ENCODE measurements around the gene CST9.

The CST9 gene, protein sequence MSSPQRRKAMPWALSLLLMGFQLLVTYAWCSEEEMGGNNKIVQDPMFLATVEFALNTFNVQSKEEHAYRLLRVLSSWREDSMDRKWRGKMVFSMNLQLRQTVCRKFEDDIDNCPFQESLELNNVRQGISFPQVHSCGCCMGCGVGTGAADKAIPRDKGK

DNA sequence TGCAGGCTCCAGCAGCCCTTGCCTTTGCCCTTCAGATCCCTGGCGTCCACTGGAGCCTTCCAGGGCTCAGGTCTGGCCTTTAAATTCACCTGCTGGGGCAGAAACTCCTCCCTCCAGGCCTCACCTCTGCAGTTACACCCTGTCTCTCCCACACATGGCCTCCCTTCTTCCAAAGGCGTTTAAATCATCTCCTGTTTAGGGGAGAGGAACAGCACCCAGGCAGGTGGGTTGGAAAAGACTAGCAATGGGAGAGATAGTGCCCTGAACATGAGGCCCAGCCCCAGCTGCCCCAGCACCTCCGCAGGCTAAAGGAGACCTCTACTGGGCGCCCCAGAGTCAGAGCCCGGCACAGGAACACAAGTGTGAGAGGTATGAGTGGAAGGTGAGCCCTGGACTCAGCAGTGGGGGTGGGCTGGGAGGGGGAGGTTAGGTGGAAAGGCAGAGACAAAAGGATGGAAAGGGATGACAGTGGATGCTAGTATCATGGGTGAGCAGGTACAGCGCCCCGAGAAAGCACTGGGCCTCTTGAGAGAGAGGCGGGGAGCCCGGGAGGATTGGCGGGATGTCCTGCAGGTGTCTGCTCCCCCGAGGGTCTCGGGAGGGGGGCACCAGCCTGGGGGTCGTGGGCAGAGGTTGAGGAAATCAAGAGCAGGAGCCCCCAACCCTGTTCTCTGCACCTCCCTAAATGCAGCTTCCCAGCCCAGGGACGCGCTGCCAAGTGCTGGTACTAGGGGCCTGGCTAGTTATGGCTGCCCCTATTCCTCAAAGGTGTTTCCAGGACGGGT is at the start of gene CST9:
CST9 (minus strand) TSS at position 51 of the 785 bp plus-strand sequence. CDS start 53 bp downstream, outside the sequence.
- no peak for DNase-seq (ENCODE audit: low read depth in 2 of 2)

DNA sequence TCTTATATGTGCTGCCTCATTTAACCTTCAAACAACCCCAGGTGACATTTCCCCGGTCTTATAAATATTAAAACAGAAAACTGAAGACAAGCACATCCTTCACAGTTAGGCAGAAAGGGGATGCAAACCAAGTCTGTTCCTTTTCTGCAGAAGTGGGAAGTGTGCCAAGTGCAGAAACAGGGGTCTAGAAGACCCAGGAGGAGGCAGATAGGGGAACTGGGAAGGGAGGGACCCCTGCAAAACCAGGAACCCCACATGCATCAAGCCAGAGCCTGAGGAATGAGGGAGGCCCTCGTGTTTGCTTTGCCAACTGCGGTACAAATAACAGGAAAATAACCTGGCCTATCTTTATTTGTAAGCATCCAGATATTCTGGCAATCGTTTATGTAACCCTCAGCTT is 49.0 kb upstream of the CST9 start:
- DNase-seq (ENCODE audit: low read depth in 2 of 2): no peak

DNA sequence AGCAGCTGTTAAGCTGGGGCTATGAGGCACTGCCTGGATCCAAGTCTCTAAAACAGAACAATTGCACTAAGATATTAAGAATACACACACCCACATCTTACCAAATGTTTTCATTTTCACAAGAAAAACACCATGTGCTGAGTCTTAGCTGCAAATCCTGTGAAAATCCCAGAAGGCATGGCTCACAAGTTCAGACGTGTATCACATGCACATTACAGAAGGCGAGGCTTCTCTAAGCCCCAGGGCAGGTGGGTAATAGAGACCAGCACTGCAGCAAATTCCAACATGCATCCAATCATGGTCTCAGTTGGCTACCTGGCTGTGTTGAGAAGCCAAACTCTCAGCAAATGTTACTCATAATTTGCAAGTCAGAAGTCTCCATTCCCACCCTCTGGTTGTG is 48.3 kb upstream of the CST9 start:
- no peak for DNase-seq (ENCODE audit: low read depth in 2 of 2)

DNA sequence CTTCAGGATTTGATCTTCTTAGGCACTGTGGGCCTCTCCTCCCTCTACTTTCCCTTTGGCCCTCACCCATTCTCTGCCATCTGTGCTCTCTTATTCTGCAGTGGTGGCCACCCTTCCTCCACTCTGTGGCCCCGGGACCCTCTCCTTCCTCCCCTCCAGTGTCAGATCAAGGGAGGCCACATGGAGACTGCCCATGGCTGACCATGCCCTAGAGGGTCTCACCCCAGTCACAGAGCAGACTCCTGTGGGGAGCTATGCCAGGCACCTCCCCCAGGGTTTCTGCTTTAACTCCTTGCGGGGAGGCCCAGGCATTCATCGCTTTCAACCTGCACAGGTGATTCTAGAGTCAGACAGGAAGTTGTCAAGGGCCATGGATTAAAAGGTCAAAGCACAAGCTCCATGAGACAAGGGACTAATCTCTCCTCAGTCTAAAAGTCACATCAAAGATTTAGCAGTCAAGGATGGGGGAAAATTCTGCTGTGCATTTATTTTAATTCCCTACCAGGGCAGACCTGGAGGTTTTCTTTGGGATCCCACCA is 47.8 kb upstream of the CST9 start:
- no peak for DNase-seq (ENCODE audit: low read depth in 2 of 2)

DNA sequence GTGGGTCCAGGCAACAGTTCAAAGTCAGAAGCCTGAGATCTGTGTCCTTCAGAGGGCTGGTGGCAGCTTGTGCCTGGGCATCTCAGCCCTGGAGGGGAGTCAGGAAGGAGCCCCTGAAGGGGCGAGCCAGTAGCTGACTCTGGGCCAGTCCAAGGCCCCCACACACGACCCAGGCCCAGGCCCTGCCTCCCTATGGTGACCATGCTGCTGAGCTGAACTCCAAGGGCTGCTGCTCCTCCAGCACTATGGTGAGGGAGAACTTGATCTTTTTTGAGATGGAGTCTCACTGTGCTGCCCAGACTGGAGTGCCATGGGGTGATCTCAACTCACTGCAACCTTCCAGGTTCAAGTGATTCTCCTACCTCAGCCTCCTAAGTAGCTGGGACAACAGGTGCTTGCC is 47.2 kb upstream of the CST9 start:
- no peak for DNase-seq (ENCODE audit: low read depth in 2 of 2)

DNA sequence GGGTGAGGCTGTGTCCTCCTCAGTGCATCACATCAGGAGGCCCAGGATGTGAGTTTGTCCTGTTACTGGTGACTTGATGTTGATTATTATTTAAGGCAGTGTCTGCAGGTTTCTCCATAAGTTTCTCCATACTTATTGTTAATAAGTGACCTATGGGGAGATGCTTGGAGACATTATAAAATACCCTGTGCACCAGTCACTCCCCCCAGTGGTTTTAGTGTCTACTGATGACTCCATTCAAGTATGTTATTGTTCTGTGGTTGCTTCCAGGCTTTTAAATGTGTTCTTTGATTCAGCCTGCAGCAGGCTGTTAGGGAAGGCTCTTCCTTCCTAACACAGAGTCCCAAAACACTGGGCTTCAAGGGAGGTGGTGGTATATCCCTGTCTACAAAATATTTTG is 46.7 kb upstream of the CST9 start:
- DNase-seq (ENCODE audit: low read depth in 2 of 2): no peak

DNA sequence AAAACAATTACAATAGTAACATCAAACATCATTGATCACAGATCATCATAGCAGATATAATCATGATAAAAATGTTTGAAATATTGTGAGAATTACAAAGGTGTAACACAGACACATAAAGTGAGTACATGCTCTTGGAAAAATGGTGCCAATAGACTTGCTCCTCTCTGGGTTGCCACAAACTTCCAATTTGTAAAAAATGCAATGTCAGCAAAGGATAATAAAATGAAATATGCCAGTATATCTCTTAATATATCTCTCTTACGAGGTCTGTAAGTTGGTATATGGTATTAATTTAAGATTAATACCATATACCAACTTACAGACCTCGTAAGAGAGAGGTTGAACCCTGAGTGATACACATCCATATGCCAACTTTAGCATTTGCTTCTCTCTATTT is 45.4 kb upstream of the CST9 start:
- DNase-seq (ENCODE audit: low read depth in 2 of 2): no peak

DNA sequence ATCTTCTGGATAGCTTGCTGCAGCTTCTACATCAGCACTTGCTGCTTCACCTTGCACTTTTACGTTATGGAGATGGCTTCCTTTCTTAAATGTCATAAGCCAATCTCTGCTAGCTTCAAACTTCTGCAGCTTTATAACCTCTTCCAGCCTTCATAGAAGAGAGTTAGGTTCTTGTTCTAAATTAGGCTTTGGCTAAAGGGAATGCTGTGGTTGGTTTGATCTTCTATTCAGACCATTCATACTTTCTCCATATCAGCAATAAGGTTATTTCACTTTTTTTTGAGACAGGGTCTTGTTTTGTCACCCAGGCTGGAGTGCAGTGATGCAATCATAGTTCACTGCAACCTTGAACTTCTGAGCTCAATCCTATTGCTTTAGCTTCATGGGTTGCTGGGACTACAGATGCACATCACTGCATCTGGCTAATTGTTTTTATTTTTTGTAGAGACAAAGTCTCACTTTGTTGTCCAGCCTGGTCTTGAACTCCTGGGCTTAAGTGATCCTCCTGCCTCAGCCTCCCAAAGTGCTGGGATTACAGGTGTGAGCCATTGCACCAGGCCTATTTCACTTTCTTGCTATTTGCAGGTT is 44.2 kb upstream of the CST9 start:
- DNase-seq (ENCODE audit: low read depth in 2 of 2): no peak

DNA sequence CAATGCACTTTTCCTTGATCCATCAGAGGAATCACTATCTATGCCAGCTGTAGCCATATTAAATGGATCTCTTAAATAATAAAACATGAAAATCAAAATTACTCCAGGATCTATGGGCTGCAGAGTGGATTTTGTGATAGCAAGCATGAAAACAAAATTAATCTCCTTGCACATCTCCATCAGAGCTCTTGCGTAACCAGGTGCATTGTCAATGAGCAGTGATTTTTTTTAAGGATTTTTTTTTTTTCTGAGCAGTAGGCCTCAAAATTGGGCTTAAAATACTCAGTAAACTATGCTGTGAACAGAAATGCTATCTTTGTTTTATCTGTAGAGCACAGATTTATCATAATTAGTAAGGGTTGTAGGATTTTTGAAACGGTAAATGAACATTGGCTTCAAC is 43.5 kb upstream of the CST9 start:
- no peak for DNase-seq (ENCODE audit: low read depth in 2 of 2)

DNA sequence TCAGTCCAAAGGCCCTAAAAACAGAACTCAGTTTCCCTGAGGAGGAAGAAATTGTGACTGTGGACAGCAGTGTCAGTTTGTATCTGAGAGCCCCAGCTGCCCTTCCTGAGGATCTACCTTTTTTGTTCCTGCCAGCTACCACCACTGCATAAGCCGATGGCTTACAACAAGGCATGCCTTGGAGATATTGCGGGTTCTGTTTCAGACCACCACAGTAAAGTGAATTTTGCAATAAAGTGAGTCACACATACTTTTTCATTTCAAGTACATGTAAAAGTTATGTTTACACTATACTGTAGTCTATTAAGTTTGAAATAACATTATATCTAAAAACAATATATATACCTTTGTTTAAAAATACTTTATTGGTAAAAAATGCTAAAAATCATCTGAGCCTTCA is 41.6 kb upstream of the CST9 start:
- DNase-seq (ENCODE audit: low read depth in 2 of 2): no peak

DNA sequence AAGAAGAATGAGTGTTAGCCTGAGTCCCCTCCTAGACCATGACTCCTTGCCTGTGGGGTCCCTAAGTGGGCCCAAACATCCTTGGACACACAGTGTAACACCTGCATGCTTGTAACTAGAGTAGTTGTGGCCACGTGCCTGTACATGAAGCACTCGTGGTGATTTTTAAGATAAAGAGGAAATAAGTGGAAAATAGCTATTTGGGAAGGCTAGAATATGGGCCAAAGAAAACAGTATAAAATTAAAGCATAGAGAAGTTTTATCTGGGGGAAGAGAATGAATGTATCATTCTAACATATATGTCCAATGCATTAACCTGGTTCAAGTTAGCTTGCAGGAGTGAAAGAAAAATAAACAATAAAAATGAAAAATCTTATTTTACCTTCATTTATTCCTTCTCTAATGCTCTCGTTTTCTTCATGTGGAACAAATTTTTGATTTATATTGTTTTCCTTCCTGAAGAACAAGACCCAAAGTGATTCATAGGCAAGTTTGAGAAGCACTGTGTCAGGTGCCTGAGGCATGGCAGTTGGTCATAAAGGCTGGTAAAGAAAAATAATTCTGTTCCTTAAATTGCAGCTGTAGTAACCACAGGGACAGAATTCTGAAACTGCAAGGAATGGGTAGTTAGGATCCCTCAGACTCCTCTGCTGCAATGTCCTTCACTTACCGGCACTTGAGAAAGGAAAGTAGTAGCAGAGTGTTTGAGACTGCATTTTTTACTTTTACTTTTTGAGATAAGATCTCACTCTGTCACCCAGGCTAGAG is 40.6 kb upstream of the CST9 start:
- DNase-seq (ENCODE audit: low read depth in 2 of 2): no peak

DNA sequence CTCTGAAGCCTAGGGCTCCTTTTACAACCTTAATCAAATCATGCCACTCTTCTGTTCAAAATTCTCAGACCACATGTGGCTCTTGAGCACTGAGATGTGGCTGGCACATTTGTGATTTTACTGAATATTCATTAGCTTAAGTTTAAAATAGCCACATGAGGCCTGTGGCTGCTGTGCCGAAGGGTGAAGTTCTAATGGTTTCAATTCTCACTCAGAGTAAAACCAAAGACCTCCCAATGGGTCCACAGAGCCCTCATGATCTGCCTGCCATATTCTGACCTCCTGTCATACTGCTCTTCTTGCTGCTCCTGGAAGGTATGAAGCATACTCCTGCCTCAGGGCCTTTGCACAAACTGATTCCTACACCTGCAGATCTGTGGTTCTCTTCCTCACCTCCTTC is 39.9 kb upstream of the CST9 start:
- DNase-seq (ENCODE audit: low read depth in 2 of 2): no peak

DNA sequence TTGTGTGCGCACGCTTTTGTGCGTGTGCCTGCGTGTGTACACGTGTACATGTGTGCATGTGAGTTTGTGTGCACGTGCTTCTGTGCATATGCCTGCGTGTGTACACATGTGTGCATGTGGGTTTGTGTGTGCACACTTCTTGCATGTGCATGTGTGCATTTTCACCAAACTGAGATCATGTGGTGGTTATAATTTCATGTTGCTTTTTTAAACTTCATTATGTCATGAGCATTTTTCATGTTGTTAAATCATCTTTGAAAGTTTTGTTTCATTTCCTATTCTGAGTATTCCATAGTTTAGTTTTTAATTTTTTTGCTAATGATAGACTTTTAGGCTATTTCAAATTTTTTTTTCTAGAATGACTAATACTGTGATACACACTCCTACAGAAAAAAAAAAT is 38.4 kb upstream of the CST9 start:
- no peak for DNase-seq (ENCODE audit: low read depth in 2 of 2)

DNA sequence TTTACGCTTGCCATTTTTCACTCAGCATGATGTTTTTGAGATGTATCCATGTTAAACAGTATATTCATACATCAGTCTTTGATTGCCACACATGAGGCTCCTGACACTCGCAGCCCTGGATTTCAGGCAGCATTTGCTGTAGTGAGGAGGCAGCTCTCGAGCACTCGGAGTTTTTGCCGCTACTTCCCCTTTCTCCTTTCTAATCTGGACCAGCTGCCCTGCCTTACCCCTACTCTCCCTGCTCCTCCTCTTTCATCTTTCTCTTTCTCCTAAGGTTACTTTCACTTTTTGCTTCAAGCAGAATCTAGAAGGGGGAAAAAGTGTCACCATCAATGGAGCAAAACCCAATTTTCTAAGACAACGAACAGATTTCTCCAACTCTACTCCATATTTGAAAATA is 37.9 kb upstream of the CST9 start:
- no peak for DNase-seq (ENCODE audit: low read depth in 2 of 2)

DNA sequence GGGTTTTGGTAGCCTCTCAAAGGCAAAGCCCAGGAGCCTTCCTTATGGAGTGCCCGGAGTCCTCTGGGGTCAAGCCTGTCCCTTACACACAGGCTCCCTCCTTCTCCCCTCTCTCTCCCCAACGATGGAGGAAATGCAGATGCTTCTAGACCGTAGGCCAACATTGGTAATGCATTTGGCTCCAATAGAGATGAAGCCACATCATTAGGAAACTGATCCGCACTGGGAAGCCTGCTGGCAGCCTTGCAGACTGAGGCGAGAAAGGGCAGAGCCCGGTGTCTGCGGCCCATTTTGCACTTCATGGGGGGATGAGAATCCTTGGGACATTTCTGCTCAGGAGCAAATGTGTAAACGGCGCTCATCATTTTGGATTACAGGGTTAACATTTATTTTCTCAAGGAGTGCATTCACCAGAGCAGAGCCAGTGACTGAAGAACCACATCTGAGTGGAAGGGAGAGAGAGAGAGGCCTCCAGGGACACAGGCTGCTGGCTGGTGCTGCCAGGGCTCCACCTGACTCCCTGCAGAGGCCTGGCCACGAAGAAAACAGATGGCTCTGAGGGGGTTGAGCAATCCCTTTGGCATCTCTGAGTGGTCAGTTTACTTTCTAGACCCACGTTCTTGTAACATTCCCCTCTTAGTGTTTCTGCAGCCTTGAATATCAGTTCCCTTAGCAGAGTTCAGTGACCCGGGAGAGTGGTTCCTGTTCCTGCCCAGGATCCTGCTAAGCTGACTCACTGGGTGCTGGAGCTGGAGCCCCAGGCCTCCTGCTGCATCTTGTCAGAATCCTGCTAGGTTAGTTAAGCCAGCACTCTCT is 36.4 kb upstream of the CST9 start:
- no peak for DNase-seq (ENCODE audit: low read depth in 2 of 2)

DNA sequence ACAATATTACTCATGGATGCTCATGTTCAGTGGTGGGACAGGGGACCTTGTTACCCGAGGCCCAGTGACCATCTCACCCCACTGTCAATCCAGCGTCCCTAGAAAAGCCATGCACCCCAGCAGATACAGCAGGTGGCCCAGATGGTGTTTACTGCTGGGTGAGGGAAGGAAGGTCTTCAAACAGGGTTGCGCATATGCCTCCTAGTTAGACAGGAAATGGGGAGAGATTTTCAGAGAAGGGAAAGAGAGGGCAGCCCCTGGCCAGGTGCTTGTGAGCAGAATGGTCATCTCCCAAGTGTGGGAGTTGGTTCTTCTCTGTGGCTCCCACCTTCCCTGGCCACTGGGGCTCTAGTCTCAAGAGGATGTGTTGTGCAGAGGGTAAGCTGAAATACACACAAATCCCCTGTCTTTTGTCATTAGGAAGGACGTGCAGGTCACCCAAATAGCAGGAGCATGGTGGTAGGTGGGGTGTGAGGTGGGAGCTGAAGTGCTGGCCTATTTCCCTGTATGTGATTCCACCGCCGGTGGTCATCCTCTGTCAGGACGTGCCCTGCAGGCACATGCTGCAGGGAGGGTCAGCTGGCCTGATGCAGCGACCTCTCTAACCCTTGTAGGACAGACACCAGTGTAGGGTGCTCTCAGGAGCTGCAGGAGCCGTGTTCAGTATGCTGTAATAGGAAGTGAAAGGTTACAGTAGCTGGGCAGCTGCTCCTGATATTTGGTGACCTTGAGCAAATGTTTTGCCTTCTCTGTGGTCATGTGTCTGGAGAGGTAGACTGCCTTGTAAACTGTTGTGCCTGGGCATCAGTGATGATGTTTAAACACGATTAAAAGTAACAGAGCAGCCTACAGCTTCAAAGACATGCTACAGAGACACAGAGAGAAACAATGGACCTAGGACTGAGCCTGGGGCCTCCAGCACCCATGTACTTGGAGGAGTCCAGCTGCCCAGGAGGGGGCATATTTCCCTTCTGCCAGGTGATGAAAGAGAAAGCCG is 35.3 kb upstream of the CST9 start:
- DNase-seq (ENCODE audit: low read depth in 2 of 2): no peak

DNA sequence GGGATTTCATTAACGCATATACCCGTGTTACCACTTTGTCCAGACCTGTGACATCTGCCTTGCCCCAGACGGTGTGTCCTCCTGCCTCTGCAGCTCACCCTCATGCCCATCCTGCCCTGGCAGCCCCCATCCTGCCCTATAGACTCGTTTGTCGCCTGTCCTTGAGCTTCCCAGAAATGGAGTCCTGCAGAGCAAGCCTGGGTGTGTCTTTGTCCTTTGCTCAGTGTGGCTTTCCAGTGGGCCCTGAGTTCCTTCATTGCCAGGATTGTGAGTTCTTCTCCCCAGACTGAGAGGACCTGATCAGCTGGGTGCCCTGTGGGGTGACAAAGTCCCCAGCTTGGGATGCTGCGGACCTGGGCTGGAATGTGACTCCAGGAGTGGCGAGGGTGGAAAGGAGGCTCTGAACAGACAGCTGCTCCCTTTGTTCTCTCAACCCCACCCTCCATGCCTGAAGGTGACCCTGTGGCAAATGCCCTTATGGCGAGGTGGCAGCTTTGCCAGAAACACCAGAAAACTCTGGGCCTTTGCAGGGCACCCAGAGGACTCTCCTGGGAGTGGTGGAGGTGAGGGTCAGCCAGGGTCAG is 34.4 kb upstream of the CST9 start:
- DNase-seq (ENCODE audit: low read depth in 2 of 2): no peak

DNA sequence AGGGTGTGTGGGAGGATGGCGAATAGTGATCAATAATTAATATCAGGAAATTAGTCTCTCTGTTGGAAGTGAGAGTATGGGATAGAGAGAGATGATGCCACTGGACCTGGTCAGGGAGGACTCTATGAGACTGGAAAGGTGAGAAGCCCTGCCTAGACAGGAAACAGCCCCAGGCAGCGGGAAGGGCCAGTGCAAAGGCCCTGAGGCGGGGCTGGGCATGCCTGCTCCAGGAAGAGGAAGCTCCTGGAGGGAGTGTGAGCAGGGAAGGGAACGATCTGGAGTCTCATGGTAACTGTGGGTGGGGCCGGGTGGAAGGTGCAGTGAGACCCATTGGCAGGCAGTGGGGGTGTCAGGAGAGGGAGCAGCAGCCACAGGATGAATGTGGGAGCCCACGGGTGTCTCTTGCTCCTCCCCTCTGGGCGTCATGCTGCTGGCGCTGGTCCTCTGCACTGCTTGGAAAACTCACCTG is 33.8 kb upstream of the CST9 start:
- DNase-seq (ENCODE audit: low read depth in 2 of 2): no peak

DNA sequence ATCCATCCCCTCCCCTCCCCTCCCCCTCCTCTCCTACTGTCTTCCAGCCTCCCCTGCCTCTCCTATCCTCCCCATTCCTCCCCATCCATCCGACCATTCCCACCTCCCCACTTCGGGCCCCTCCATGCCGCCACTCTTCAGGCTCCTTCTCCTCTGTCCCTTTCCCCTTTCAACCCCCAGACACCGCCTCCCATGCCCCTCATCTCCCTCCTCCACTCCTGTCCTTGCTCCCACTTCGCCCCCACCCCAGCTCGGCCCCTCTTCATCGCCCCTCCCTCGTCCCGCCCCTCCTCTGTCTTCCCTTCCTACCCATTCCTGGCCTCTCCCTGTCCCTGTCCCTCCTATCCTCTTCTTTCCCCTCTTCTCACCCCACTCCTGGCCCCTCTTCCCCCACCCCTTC is 32.6 kb upstream of the CST9 start:
- no peak for DNase-seq (ENCODE audit: low read depth in 2 of 2)

Measured in stimulated activated CD4-positive, alpha-beta T cell treated with anti-CD3 and anti-CD28 coated beads, Interleukin-12 subunit alpha, Interleukin-12 subunit beta, amount 100 ng/mL, for 24 hours (primary cell).